HepG2 (cell line): ENCODE data around the gene TNFSF8. TPM values are rescaled to one million over a fixed set of nuclear protein-coding genes. Genes with fewer than 3 reads are reported as not detected.
A peak's percentile ranks its signal among the peaks of the same experiment; 100 is the strongest.

Experiments
- BCL6 ChIP-seq: IDR thresholded peaks from 2 replicates; pipeline ENCODE4 v1.6.1; 2016; ENCODE audit warnings: missing genetic modification reagents, missing compliant biosample characterization
- BHLHE40 ChIP-seq: IDR thresholded peaks from 2 replicates; pipeline ENCODE4 v1.6.1; 2011; ENCODE audit warnings: low read length, improper control_type of control experiment
- CC2D1A ChIP-seq: sonication (generic); formaldehyde crosslinking; IDR thresholded peaks from 2 replicates; pipeline ENCODE4 v1.8.1; 2023; ENCODE audit warnings: mild to moderate bottlenecking, missing genetic modification reagents
- CHCHD3 ChIP-seq: sonication (generic); formaldehyde crosslinking; IDR thresholded peaks from 2 replicates; pipeline ENCODE4 v1.8.0; 2022; ENCODE audit warnings: mild to moderate bottlenecking, missing genetic modification reagents, moderate library complexity
- CHD2 ChIP-seq: IDR thresholded peaks from 2 replicates; pipeline ENCODE4 v1.6.1; 2011; ENCODE audit warnings: low read depth, low read length, improper control_type of control experiment
- FOSL2 ChIP-seq: sonication (generic); formaldehyde crosslinking; IDR thresholded peaks from 2 replicates; pipeline ENCODE4 v1.4.0; 2020; ENCODE audit warnings: missing genetic modification reagents
- JARID2 ChIP-seq: sonication (generic); formaldehyde crosslinking; IDR thresholded peaks from 2 replicates; pipeline ENCODE4 v1.8.1; 2023; ENCODE audit warnings: missing genetic modification reagents, inconsistent platforms; ENCODE audit not compliant: insufficient replicate concordance
- LCORL ChIP-seq, 2 experiments: fragments of 450-650 bp in 1 of 2; sonication (generic) in 1 of 2; formaldehyde crosslinking in 1 of 2; IDR thresholded peaks; 2 replicates each; pipeline versions ENCODE4 v1.5.0 to v1.6.1; 2017 to 2020; ENCODE audit warnings: antibody characterized with exemption in 1 of 2, missing genetic modification reagents in 1 of 2
- MEIS2 ChIP-seq: sonication (generic); formaldehyde crosslinking; IDR thresholded peaks from 2 replicates; pipeline ENCODE4 v1.9.0; 2021; ENCODE audit warnings: mild to moderate bottlenecking, missing genetic modification reagents
- NR2F2 ChIP-seq: IDR thresholded peaks from 2 replicates; pipeline ENCODE4 v1.6.1; 2012; ENCODE audit warnings: low read depth, inconsistent platforms, borderline replicate concordance
- NR2F6 ChIP-seq, 2 experiments: IDR thresholded peaks; 2 replicates each; pipeline ENCODE4 v1.6.1; 2016; ENCODE audit warnings: antibody characterized with exemption in 1 of 2, mild to moderate bottlenecking in 1 of 2
- RCOR2 ChIP-seq: IDR thresholded peaks from 2 replicates; pipeline ENCODE4 v1.6.1; 2016; ENCODE audit warnings: missing biosample characterization, missing genetic modification reagents
- RELA ChIP-seq: sonication (generic); formaldehyde crosslinking; IDR thresholded peaks from 2 replicates; pipeline ENCODE4 v1.4.0; 2020; ENCODE audit warnings: missing genetic modification reagents
- SIN3B ChIP-seq: fragments of 150-350 bp; IDR thresholded peaks from 2 replicates; pipeline ENCODE4 v1.6.1; 2014; ENCODE audit warnings: low read length
- SOX5 ChIP-seq: IDR thresholded peaks from 2 replicates; pipeline ENCODE4 v1.6.1; 2016; ENCODE audit warnings: borderline replicate concordance
- ZFP36L1 ChIP-seq: sonication (generic); formaldehyde crosslinking; IDR thresholded peaks from 2 replicates; pipeline ENCODE4 v1.8.0; 2022; ENCODE audit warnings: mild to moderate bottlenecking, missing genetic modification reagents, moderate library complexity
- ZNF329 ChIP-seq: sonication (generic); formaldehyde crosslinking; IDR thresholded peaks from 2 replicates; pipeline ENCODE4 v1.9.0; 2021; ENCODE audit warnings: low read depth, mild to moderate bottlenecking, missing genetic modification reagents
- ZNF350 ChIP-seq: sonication (generic); formaldehyde crosslinking; IDR thresholded peaks from 2 replicates; pipeline ENCODE4 v1.4.0; 2020; ENCODE audit warnings: mild to moderate bottlenecking, low read depth, missing genetic modification reagents, borderline replicate concordance
- ZNF558 ChIP-seq: sonication (generic); formaldehyde crosslinking; IDR thresholded peaks from 2 replicates; pipeline ENCODE4 v1.9.0; 2022; ENCODE audit warnings: mild to moderate bottlenecking, missing genetic modification reagents, borderline replicate concordance
- ZNF670 ChIP-seq: sonication (generic); formaldehyde crosslinking; IDR thresholded peaks from 2 replicates; pipeline ENCODE4 v1.8.0; 2022; ENCODE audit warnings: mild to moderate bottlenecking, missing genetic modification reagents, borderline replicate concordance
- polyA plus RNA-seq, 8 experiments: library from polyadenylated mRNA; depleted of rRNA in 3 of 8; stranded (reverse) in 7 of 8; unstranded in 1 of 8; fragments of >200 nt; fragmentation: Illumina TruSeq in 4 of 8; extraction: Trizol in 4 of 8; gene quantifications; 2 replicates each; pipeline versions ENCODE4 v1.2.1 to v1.2.3, GENCODE V29; 2011 to 2016; ENCODE audit warnings: low read depth in 4 of 8, missing spikeins in 1 of 8, mixed read lengths in 1 of 8; ENCODE audit not compliant: insufficient read depth in 1 of 8
- total RNA-seq, 5 experiments: library from RNA; depleted of rRNA; stranded (reverse); fragments of >200 nt; fragmentation: Illumina TruSeq; extraction: Trizol; gene quantifications; 2 replicates each; pipeline ENCODE4 v1.2.3, GENCODE V29; 2016; ENCODE audit warnings: low read depth in 1 of 5
- TF ChIP-seq, protein P1 (sequence below): sonication (generic); formaldehyde crosslinking; conservative IDR thresholded peaks from 2 replicates; pipeline ENCODE4 v1.4.0; 2020; ENCODE audit warnings: missing genetic modification reagents
- TF ChIP-seq, protein P2 (sequence below): sonication (generic); formaldehyde crosslinking; IDR thresholded peaks from 2 replicates; pipeline ENCODE4 v1.5.0; 2020; ENCODE audit warnings: missing genetic modification reagents, mild to moderate bottlenecking, borderline replicate concordance
- TF ChIP-seq, protein P3 (sequence below): sonication (generic); formaldehyde crosslinking; IDR thresholded peaks from 2 replicates; pipeline ENCODE4 v1.5.1; 2020; ENCODE audit warnings: missing genetic modification reagents, mild to moderate bottlenecking, borderline replicate concordance
- TF ChIP-seq, protein P4 (sequence below): sonication (generic); formaldehyde crosslinking; IDR thresholded peaks from 2 replicates; pipeline ENCODE4 v1.4.0; 2020; ENCODE audit warnings: missing genetic modification reagents

Gene TNFSF8
- total and polyA plus RNA-seq, 2 of the 13 experiments (the other 11 are each of a cell fraction or from before 2014, with no cell fraction given), result not detected

DNA sequence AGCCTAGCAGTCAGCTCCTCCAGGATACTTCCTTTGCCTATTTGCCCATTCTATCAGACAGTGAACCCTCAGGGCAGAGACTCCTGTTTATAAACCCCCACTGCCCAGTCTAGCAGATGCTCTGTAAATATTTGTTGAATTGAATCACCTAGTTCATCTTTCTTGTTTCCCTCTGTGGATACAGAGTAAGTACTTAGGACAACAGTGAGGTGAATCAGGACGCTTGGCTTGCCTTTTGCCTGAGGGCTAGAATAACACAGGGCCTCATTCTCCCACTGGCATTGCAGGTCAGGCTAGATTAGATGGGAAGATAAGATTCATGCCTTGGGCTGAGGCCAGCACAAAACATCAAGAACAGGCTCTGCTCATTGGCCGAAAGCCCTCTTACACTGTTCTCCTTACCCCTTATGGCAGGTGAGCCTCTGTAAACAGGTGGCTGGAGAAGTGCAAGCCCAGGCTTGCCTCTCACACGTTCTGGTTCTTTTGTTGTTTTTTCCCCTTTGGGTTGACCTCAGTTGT is 22.2 kb downstream of the TNFSF8 start (continued):
- TF ChIP-seq SOX5 (CRISPR knock-in tag) (peak; percentile 76), MEIS2 (CRISPR knock-in tag) (no peak), CC2D1A (CRISPR knock-in tag) (no peak), BCL6 (CRISPR knock-in tag) (peak; percentile 81), LCORL (IDR thresholded peaks at IDR 0.05) (no peak), LCORL (CRISPR knock-in tag; IDR thresholded peaks at IDR 0.05) (no peak), ZNF670 (CRISPR knock-in tag) (0 out of 2 replicates have a peak, but pooled peaks have one; percentile 44), NR2F2 (peak; percentile 74; the same call in 1 of the 2 replicates), NR2F6 (IDR thresholded peaks at IDR 0.05) (peak; percentile 73), NR2F6 (CRISPR knock-in tag; IDR thresholded peaks at IDR 0.05) (peak; percentile 75), RELA (CRISPR knock-in tag) (0 out of 2 replicates have a peak, but pooled peaks have one; percentile 52), RCOR2 (CRISPR knock-in tag) (peak; percentile 77), FOSL2 (CRISPR knock-in tag) (peak; percentile 96), BHLHE40 (no peak), ZFP36L1 (CRISPR knock-in tag) (no peak), CHD2 (no peak), ZNF558 (CRISPR knock-in tag) (no peak), CHCHD3 (CRISPR knock-in tag) (no peak), SIN3B (no peak), ZNF329 (CRISPR knock-in tag) (no peak), JARID2 (no peak), ZNF350 (0 out of 2 replicates have a peak, but pooled peaks have one; percentile 36)
- TF ChIP-seq, protein P1, sequence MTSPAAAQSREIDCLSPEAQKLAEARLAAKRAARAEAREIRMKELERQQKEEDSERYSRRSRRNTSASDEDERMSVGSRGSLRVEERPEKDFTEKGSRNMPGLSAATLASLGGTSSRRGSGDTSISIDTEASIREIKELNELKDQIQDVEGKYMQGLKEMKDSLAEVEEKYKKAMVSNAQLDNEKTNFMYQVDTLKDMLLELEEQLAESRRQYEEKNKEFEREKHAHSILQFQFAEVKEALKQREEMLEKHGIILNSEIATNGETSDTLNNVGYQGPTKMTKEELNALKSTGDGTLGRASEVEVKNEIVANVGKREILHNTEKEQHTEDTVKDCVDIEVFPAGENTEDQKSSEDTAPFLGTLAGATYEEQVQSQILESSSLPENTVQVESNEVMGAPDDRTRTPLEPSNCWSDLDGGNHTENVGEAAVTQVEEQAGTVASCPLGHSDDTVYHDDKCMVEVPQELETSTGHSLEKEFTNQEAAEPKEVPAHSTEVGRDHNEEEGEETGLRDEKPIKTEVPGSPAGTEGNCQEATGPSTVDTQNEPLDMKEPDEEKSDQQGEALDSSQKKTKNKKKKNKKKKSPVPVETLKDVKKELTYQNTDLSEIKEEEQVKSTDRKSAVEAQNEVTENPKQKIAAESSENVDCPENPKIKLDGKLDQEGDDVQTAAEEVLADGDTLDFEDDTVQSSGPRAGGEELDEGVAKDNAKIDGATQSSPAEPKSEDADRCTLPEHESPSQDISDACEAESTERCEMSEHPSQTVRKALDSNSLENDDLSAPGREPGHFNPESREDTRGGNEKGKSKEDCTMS (CRISPR knock-in tag), result no peak
- TF ChIP-seq, protein P2, sequence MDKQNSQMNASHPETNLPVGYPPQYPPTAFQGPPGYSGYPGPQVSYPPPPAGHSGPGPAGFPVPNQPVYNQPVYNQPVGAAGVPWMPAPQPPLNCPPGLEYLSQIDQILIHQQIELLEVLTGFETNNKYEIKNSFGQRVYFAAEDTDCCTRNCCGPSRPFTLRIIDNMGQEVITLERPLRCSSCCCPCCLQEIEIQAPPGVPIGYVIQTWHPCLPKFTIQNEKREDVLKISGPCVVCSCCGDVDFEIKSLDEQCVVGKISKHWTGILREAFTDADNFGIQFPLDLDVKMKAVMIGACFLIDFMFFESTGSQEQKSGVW (CRISPR knock-in tag), result no peak
- TF ChIP-seq, protein P3, sequence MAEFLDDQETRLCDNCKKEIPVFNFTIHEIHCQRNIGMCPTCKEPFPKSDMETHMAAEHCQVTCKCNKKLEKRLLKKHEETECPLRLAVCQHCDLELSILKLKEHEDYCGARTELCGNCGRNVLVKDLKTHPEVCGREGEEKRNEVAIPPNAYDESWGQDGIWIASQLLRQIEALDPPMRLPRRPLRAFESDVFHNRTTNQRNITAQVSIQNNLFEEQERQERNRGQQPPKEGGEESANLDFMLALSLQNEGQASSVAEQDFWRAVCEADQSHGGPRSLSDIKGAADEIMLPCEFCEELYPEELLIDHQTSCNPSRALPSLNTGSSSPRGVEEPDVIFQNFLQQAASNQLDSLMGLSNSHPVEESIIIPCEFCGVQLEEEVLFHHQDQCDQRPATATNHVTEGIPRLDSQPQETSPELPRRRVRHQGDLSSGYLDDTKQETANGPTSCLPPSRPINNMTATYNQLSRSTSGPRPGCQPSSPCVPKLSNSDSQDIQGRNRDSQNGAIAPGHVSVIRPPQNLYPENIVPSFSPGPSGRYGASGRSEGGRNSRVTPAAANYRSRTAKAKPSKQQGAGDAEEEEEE, result no peak
- TF ChIP-seq, protein P4, sequence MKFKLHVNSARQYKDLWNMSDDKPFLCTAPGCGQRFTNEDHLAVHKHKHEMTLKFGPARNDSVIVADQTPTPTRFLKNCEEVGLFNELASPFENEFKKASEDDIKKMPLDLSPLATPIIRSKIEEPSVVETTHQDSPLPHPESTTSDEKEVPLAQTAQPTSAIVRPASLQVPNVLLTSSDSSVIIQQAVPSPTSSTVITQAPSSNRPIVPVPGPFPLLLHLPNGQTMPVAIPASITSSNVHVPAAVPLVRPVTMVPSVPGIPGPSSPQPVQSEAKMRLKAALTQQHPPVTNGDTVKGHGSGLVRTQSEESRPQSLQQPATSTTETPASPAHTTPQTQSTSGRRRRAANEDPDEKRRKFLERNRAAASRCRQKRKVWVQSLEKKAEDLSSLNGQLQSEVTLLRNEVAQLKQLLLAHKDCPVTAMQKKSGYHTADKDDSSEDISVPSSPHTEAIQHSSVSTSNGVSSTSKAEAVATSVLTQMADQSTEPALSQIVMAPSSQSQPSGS (CRISPR knock-in tag), result no peak
